Fibroblast of lung (primary cell): ENCODE data around the gene SH3TC2. TPM values are rescaled to one million over a fixed set of nuclear protein-coding genes. Genes with fewer than 3 reads are reported as not detected.

Source experiments
- DNase-seq, 2 donors: peaks; one replicate each; pipeline versions ENCODE4 v3.0.0 to v3.0.0-alpha.2; 2010; ENCODE audit warnings: low read depth in 2 of 2
- H2AFZ ChIP-seq: 2 replicates; pipeline ENCODE4 v1.5.1; 2012; ENCODE audit warnings: low read length, control low read depth, inconsistent platforms
- H3K27ac ChIP-seq: 2 replicates; pipeline ENCODE4 v1.5.1; 2011; ENCODE audit warnings: low read length, control low read depth; ENCODE audit not compliant: insufficient read depth
- H3K27me3 ChIP-seq: 2 replicates; pipeline ENCODE4 v1.5.1; 2011; ENCODE audit warnings: mild to moderate bottlenecking, low read length; ENCODE audit not compliant: control insufficient read depth, insufficient read depth
- H3K36me3 ChIP-seq: 2 replicates; pipeline ENCODE4 v1.5.1; 2011; ENCODE audit warnings: low read length; ENCODE audit not compliant: control insufficient read depth, insufficient read depth
- H3K4me1 ChIP-seq: 2 replicates; pipeline ENCODE4 v1.5.1; 2011; ENCODE audit warnings: low read length; ENCODE audit not compliant: control insufficient read depth, insufficient read depth; ENCODE audit errors: extremely low read depth
- H3K4me2 ChIP-seq: 2 replicates; pipeline ENCODE4 v1.5.1; 2011; ENCODE audit warnings: low read length, control low read depth; ENCODE audit not compliant: insufficient read depth; ENCODE audit errors: extremely low read depth
- H3K4me3 ChIP-seq, 4 experiments: fragments of 200-600 bp in 1 of 4; sonication (generic) in 1 of 4; replicated peaks in 1 of 4; 2 replicates each; pipeline ENCODE4 v1.5.1; 2011 to 2016; ENCODE audit warnings: low read length in 4 of 4, low read depth in 3 of 4, mild to moderate bottlenecking in 3 of 4, control low read depth in 2 of 4, inconsistent platforms in 1 of 4, mixed read lengths in 1 of 4; ENCODE audit not compliant: insufficient read depth in 1 of 4; ENCODE audit errors: control extremely low read depth in 1 of 4
- H3K79me2 ChIP-seq: 2 replicates; pipeline ENCODE4 v1.5.1; 2012; ENCODE audit warnings: mild to moderate bottlenecking, low read length, inconsistent platforms; ENCODE audit not compliant: control insufficient read depth, insufficient read depth
- H3K9ac ChIP-seq: 2 replicates; pipeline ENCODE4 v1.5.1; 2011; ENCODE audit warnings: mild to moderate bottlenecking, low read length, control low read depth; ENCODE audit not compliant: insufficient read depth
- H3K9me3 ChIP-seq: 2 replicates; pipeline ENCODE4 v1.5.1; 2012; ENCODE audit warnings: low read depth, low read length; ENCODE audit not compliant: control insufficient read depth, insufficient read depth
- H4K20me1 ChIP-seq: 2 replicates; pipeline ENCODE4 v1.5.1; 2011; ENCODE audit warnings: low read length; ENCODE audit not compliant: control insufficient read depth, insufficient read depth; ENCODE audit errors: extremely low read depth
- EZH2 ChIP-seq: IDR thresholded peaks from 2 replicates; pipeline ENCODE4 v1.5.1; 2012; ENCODE audit warnings: low read length, control low read depth, mild to moderate bottlenecking; ENCODE audit errors: missing control alignments
- polyA plus RNA-seq, 2 donors: library from polyadenylated mRNA; depleted of rRNA in 1 of 2; stranded (reverse) in 1 of 2; unstranded in 1 of 2; fragments of >200 nt; gene quantifications; 2 replicates each; pipeline ENCODE4 v1.2.1, GENCODE V29; 2011 to 2012; ENCODE audit warnings: missing spikeins in 1 of 2
- total RNA-seq: library from RNA; depleted of rRNA; stranded (reverse); fragments of >200 nt; gene quantifications from 2 replicates; pipeline ENCODE4 v1.2.1, GENCODE V29; 2014
- TF ChIP-seq, protein P1 (sequence below), 2 donors: IDR thresholded peaks in 1 of 2; conservative IDR thresholded peaks in 1 of 2; 1 replicate in 1 of 2; 2 replicates in 1 of 2; pipeline ENCODE4 v1.5.1; 2011 to 2012; ENCODE audit warnings: low read length in 2 of 2, control low read depth in 1 of 2, inconsistent platforms in 1 of 2, low read depth in 1 of 2, mild to moderate bottlenecking in 1 of 2

SH3TC2 gene
- total and polyA plus RNA-seq, 2 donors (not counting 1 experiment from before 2014, with no cell fraction given), result 0.83 to 3.2 TPM

DNA sequence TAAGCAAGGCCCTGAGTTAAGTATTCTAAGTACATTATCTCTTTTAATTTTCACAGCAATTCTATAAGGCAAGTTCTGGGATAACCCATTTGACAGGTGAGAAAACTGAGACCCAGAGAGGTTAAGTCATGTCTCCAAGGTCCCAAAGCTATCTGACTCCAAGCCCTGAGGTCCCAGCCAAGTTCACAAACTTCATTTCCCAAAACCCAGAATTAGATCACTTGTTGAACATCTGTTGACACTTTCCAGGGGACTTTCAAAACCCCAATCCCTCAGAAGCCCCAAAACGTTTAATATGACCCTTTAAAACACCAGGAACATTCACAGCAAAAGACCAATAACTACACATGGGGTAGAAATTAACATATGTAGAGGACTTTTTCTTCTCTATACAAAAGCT is 72.0 kb downstream of the SH3TC2 start:
- TF ChIP-seq EZH2, result no peak
- Histone ChIP-seq H3K9me3 (no peaks in the 10 kb centered on the region), H2AFZ (no peak overlapping the region), H3K4me1 (no peaks in the 10 kb centered on the region), H3K27ac (no peak overlapping the region), H4K20me1 (no peaks in the 10 kb centered on the region), H3K27me3 (no peaks in the 10 kb centered on the region), H3K4me3 (no peak overlapping the region), H3K4me2 (no peak overlapping the region), H3K79me2 (no peaks in the 10 kb centered on the region), H3K9ac (no peak overlapping the region), H3K36me3 (no peaks in the 10 kb centered on the region)
- no peak for DNase-seq

DNA sequence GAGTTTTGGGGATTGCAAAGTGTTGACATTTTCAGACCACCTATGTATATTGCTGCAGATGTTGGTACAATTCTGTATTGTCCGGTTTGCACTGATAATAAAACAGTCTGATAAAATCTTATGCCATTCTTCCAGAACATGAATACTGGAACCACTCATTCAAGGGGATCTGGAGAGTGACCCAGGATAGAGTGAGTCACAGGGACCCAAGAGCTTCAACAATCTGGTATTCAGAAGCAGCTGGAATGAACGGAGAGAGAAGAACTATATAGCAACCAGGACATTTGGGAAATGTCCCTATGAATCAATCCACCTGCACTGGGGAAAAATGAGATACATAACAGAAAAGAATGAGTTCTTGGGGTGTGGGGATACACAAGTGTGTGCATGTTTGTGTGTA is 73.3 kb downstream of the SH3TC2 start:
- no peak overlapping the region for H3K4me3 ChIP-seq
- H4K20me1 ChIP-seq, result no peaks in the 10 kb centered on the region
- no peaks in the 10 kb centered on the region for H3K27me3 ChIP-seq
- no peaks in the 10 kb centered on the region for H3K9me3 ChIP-seq
- H3K27ac ChIP-seq, result no peak overlapping the region
- no peak for DNase-seq
- no peak overlapping the region for H2AFZ ChIP-seq
- TF ChIP-seq EZH2, result no peak
- TF ChIP-seq, protein P1, sequence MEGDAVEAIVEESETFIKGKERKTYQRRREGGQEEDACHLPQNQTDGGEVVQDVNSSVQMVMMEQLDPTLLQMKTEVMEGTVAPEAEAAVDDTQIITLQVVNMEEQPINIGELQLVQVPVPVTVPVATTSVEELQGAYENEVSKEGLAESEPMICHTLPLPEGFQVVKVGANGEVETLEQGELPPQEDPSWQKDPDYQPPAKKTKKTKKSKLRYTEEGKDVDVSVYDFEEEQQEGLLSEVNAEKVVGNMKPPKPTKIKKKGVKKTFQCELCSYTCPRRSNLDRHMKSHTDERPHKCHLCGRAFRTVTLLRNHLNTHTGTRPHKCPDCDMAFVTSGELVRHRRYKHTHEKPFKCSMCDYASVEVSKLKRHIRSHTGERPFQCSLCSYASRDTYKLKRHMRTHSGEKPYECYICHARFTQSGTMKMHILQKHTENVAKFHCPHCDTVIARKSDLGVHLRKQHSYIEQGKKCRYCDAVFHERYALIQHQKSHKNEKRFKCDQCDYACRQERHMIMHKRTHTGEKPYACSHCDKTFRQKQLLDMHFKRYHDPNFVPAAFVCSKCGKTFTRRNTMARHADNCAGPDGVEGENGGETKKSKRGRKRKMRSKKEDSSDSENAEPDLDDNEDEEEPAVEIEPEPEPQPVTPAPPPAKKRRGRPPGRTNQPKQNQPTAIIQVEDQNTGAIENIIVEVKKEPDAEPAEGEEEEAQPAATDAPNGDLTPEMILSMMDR (conservative IDR thresholded peaks at IDR 0.05 in 1 of 2, IDR thresholded peaks at IDR 0.05 in 1 of 2; ENCODE audit: low read depth in 1 of 2, low read length in 2 of 2), result no peak
- no peaks in the 10 kb centered on the region for H3K79me2 ChIP-seq
- no peaks in the 10 kb centered on the region for H3K4me1 ChIP-seq
- no peaks in the 10 kb centered on the region for H3K36me3 ChIP-seq
- no peak overlapping the region for H3K4me2 ChIP-seq
- H3K9ac ChIP-seq, result no peak overlapping the region

DNA sequence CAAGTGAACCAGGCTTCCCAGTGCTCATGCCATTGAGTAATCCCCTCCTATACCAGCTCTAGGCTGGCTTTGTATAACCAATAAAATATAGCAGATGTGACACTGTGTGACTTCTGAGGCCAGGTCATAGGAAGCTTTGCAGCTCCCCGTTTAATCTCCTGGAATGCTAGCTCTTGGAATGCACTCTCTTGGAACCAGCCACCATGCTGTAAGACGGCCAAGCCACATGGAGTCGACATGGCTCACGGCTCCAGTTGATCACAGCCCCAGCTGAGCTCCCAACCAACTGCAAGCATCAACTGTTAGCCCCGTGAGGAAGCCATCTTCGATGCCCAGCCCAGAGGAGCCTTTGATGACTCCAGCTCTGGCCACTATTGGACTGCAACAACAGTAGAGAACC is 74.5 kb downstream of the SH3TC2 start:
- no peak overlapping the region for H2AFZ ChIP-seq
- H3K27me3 ChIP-seq, result no peaks in the 10 kb centered on the region
- H3K4me2 ChIP-seq, result no peak overlapping the region
- no peaks in the 10 kb centered on the region for H3K9me3 ChIP-seq
- H3K36me3 ChIP-seq, result no peaks in the 10 kb centered on the region
- no peaks in the 10 kb centered on the region for H4K20me1 ChIP-seq
- no peaks in the 10 kb centered on the region for H3K4me1 ChIP-seq
- TF ChIP-seq, protein P1 (conservative IDR thresholded peaks at IDR 0.05 in 1 of 2, IDR thresholded peaks at IDR 0.05 in 1 of 2; ENCODE audit: low read depth in 1 of 2, low read length in 2 of 2), result no peak
- H3K27ac ChIP-seq, result no peak overlapping the region
- no peaks in the 10 kb centered on the region for H3K79me2 ChIP-seq
- H3K9ac ChIP-seq, result no peak overlapping the region
- peak in 1 of 2 donors; percentile 56 for DNase-seq
- no peak overlapping the region for H3K4me3 ChIP-seq

DNA sequence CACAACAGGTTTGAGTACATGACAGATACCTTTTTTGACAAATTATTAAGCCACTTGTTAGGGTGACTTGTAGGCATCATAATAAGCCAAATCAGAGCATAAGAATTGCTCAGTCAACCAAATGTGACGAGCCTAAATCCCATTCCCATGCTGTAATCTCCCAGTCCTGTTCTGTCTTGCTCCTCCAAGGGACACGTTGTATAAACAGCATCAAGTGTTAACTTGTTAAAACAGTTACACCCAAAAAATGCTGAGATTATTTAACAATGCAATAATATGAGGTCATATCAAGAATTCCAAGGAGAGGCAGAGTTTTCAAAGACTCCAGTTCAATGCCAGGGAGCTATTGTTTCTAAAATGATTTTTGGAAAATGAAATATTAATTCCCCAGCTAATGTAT is 76.2 kb downstream of the SH3TC2 start:
- Histone ChIP-seq H3K4me2 (no peak overlapping the region), H4K20me1 (no peaks in the 10 kb centered on the region), H3K27me3 (no peaks in the 10 kb centered on the region), H2AFZ (no peak overlapping the region), H3K36me3 (no peaks in the 10 kb centered on the region), H3K4me3 (no peak overlapping the region), H3K4me1 (no peaks in the 10 kb centered on the region), H3K27ac (no peak overlapping the region), H3K9me3 (no peaks in the 10 kb centered on the region), H3K9ac (no peak overlapping the region), H3K79me2 (no peaks in the 10 kb centered on the region)
- no peak for TF ChIP-seq EZH2
- TF ChIP-seq, protein P1 (conservative IDR thresholded peaks at IDR 0.05 in 1 of 2, IDR thresholded peaks at IDR 0.05 in 1 of 2; ENCODE audit: low read depth in 1 of 2, low read length in 2 of 2), result no peak
- DNase-seq, result no peak
